ENCODE measurements around the gene EWSR1. TPM values are rescaled to one million over a fixed set of nuclear protein-coding genes. Genes with fewer than 3 reads are reported as not detected.
A peak's percentile ranks its signal among the peaks of the same experiment; 100 is the strongest.

Gene EWSR1
- total and polyA plus RNA-seq, 7 experiments from 2014 or later: 189 to 366 (median 263) TPM

DNA sequence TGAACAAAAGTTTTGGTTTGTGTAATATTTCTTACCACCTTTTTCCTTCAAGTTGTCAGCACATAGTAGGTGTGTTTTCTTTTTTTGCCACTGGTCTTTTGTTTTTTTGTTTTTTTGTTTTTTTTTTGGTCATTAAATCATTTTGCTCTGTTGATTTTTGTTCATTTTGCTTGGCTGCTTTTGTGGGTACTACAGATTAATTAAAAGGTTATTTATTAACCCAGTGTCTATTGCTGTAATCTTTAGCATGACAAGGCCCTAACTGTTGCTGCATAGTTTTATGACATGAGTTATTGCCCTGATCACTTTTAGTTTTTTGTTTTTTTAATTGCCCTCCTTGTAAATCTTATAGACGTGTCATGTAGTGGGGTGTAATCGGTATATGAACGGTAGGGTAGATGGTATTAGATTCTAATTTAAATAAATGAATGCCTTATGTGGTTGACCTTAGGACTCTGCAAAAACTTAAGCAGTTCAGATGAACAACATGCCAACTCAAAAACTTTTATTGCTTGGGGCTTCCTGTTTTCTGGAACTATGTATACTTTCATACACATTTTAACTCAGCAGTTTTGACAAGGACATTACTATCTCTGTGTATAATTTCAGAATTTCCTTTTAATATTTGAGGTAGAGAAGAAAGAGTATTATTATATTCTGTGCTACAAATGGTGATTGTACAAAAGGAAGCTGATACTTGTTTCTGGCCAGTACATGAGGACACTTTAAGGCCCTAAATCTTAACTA, 7.9 kb downstream of the EWSR1 start:
- no peaks in the 10 kb centered on the region for H3K27me3 ChIP-seq (ENCODE audit: control insufficient read depth in 2 of 2, insufficient read depth in 2 of 2, low read length in 2 of 2)
- Mint-ChIP-seq H3K9me3 (no peaks in the 10 kb centered on the region), H3K4me1 (peaks cover 55 to 85% (median 81%) of the 10 kb centered on the region in 7 donors), H3K36me3 (peaks cover 5 to 76% (median 51%) of the 10 kb centered on the region in 5 donors), H3K4me3 (peak overlapping the region in 4 of 10 donors; percentile 24 to 100 (median 36)), H3K27me3 (no peaks in the 10 kb centered on the region), H3K27ac (peak overlapping the region in 6 of 9 donors; percentile 33 to 70 (median 58))
- CTCF ChIA-PET: no interaction called here
- H3K36me3 ChIP-seq (ENCODE audit: control insufficient read depth in 2 of 3, insufficient read depth in 3 of 3, low read length in 3 of 3): peaks cover 35 to 84% (median 41%) of the 10 kb centered on the region in 3 experiments
- DNase-seq: no peak
- intact Hi-C loops (cut with micrococcal nuclease): loop anchor here in 1 of 2 donors (10.0 kb wide), 1 partner anchor 109 kb away; the partner anchor contains the start of gene AP1B1
- POLR2A ChIA-PET: no interaction called here
- no peak for ATAC-seq
- no peaks in the 10 kb centered on the region for H3K9me3 ChIP-seq (ENCODE audit: control insufficient read depth in 2 of 3, low read length in 3 of 3)
- H3K27ac ChIP-seq (ENCODE audit: low read depth, low read length): peak overlapping the region; percentile 6
- H3K4me3 ChIP-seq (ENCODE audit: low read length): no peak overlapping the region
- peaks cover 28 to 40% of the 10 kb centered on the region in 2 donors for H3K4me1 ChIP-seq (ENCODE audit: control insufficient read depth in 2 of 2, insufficient read depth in 2 of 2, low read length in 2 of 2)

DNA sequence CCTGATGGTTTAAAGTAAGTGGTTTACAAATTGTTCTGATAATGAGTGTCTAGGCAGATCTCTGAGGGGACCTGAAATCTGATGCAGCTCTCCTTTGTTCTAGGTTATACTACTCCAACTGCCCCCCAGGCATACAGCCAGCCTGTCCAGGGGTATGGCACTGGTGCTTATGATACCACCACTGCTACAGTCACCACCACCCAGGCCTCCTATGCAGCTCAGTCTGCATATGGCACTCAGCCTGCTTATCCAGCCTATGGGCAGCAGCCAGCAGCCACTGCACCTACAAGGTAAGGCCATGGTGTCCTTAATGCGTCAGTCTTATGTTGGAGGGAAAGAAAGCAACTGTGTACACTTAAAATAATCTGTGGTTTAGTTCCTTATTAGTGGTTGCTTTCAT, 9.9 kb downstream of the EWSR1 start:
- Histone ChIP-seq H3K9me3 (ENCODE audit: control insufficient read depth in 2 of 3, low read length in 3 of 3) (no peaks in the 10 kb centered on the region), H3K27me3 (ENCODE audit: control insufficient read depth in 2 of 2, insufficient read depth in 2 of 2, low read length in 2 of 2) (no peaks in the 10 kb centered on the region), H3K4me3 (ENCODE audit: low read length) (no peak overlapping the region), H3K4me1 (ENCODE audit: control insufficient read depth in 2 of 2, insufficient read depth in 2 of 2, low read length in 2 of 2) (peaks cover 12 to 21% of the 10 kb centered on the region in 2 donors), H3K27ac (ENCODE audit: low read depth, low read length) (no peak overlapping the region), H3K36me3 (ENCODE audit: control insufficient read depth in 2 of 3, insufficient read depth in 3 of 3, low read length in 3 of 3) (peaks cover 39 to 93% (median 46%) of the 10 kb centered on the region in 3 experiments)
- H3K27ac Mint-ChIP-seq: peak overlapping the region in 2 of 9 donors; percentile 28 to 40
- peak overlapping the region in 1 of 10 donors; percentile 12 for H3K4me3 Mint-ChIP-seq
- H3K4me1 Mint-ChIP-seq: peaks cover 44 to 72% (median 69%) of the 10 kb centered on the region in 7 donors
- ChIA-PET POLR2A (no interaction called here), CTCF (no interaction called here)
- ATAC-seq (peak; percentile 29), DNase-seq (no peak)
- no peaks in the 10 kb centered on the region for H3K27me3 Mint-ChIP-seq
- peaks cover 9 to 72% (median 55%) of the 10 kb centered on the region in 5 donors for H3K36me3 Mint-ChIP-seq
- intact Hi-C loops (cut with micrococcal nuclease): loop anchor here in 1 of 2 donors (10.0 kb wide), 1 partner anchor 107 kb away; the partner anchor contains the start of gene AP1B1
- H3K9me3 Mint-ChIP-seq: no peaks in the 10 kb centered on the region

DNA sequence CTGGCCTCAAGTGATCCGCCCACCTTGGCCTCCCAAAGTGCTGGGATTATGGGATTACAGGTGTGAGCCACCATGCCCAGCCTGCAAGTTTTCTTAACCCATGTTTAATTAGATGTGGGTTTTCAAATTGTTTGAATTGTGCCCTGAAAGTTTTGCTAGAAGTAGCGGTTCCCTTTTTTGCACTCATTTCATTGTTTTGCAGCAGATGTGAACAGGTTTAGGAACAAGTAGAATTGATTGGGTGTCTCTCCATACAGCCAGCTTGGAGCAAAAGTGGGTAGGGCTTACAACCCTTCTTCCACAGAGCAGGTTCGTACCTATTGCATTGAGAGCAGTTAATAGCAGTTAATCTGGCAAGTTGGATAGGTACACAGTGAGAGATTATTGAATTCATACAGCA, 16.1 kb downstream of the EWSR1 start:
- no peaks in the 10 kb centered on the region for H3K9me3 ChIP-seq (ENCODE audit: control insufficient read depth in 2 of 3, low read length in 3 of 3)
- H3K27ac Mint-ChIP-seq: peak overlapping the region in 2 of 9 donors; percentile 21 to 28
- H3K4me1 ChIP-seq (ENCODE audit: control insufficient read depth in 2 of 2, insufficient read depth in 2 of 2, low read length in 2 of 2): no peaks in the 10 kb centered on the region
- CTCF ChIA-PET: no interaction called here
- DNase-seq: no peak
- peaks cover 9 to 64% (median 45%) of the 10 kb centered on the region in 5 donors for H3K36me3 Mint-ChIP-seq
- no peak overlapping the region for H3K4me3 Mint-ChIP-seq
- H3K27ac ChIP-seq (ENCODE audit: low read depth, low read length): no peak overlapping the region
- H3K27me3 ChIP-seq (ENCODE audit: control insufficient read depth in 2 of 2, insufficient read depth in 2 of 2, low read length in 2 of 2): no peaks in the 10 kb centered on the region
- H3K9me3 Mint-ChIP-seq: no peaks in the 10 kb centered on the region
- H3K4me3 ChIP-seq (ENCODE audit: low read length): no peak overlapping the region
- intact Hi-C loops (cut with micrococcal nuclease): no loop called here
- H3K4me1 Mint-ChIP-seq: peaks cover 6 to 44% (median 30%) of the 10 kb centered on the region in 7 donors
- peaks cover 36 to 97% (median 39%) of the 10 kb centered on the region in 3 experiments for H3K36me3 ChIP-seq (ENCODE audit: control insufficient read depth in 2 of 3, insufficient read depth in 3 of 3, low read length in 3 of 3)
- POLR2A ChIA-PET: no interaction called here
- no peak for ATAC-seq
- no peaks in the 10 kb centered on the region for H3K27me3 Mint-ChIP-seq

DNA sequence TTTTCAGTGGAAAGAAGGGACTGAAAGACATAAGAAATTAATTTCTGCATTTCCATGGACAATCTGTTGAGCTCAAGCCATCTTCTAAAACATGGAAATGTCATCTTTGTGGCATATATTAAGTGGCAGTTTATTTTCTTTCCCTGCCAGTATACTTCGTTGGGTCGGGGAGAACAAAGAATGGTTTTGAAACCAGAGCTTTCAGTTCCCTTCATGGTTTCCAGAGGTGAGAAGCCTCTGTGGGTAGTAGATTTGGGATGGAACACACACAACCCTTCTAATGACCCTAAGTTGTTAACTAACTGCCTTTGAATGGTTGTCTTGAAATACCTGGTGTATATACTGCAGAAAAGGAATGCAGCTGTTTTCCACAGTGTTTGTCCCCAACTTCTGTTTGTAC, 20.8 kb downstream of the EWSR1 start:
- Histone ChIP-seq H3K27ac (ENCODE audit: low read depth, low read length) (no peak overlapping the region), H3K9me3 (ENCODE audit: control insufficient read depth in 2 of 3, low read length in 3 of 3) (no peaks in the 10 kb centered on the region), H3K36me3 (ENCODE audit: control insufficient read depth in 2 of 3, insufficient read depth in 3 of 3, low read length in 3 of 3) (peaks cover 30 to 97% (median 68%) of the 10 kb centered on the region in 3 experiments), H3K27me3 (ENCODE audit: control insufficient read depth in 2 of 2, insufficient read depth in 2 of 2, low read length in 2 of 2) (no peaks in the 10 kb centered on the region), H3K4me3 (ENCODE audit: low read length) (no peak overlapping the region), H3K4me1 (ENCODE audit: control insufficient read depth in 2 of 2, insufficient read depth in 2 of 2, low read length in 2 of 2) (no peaks in the 10 kb centered on the region)
- peaks cover 6 to 30% (median 24%) of the 10 kb centered on the region in 7 donors for H3K4me1 Mint-ChIP-seq
- no peaks in the 10 kb centered on the region for H3K27me3 Mint-ChIP-seq
- H3K4me3 Mint-ChIP-seq: no peak overlapping the region
- no peak for ATAC-seq
- POLR2A ChIA-PET: no interaction called here
- peaks cover 9 to 63% (median 41%) of the 10 kb centered on the region in 5 donors for H3K36me3 Mint-ChIP-seq
- CTCF ChIA-PET: no interaction called here
- no peak for DNase-seq
- intact Hi-C loops (cut with micrococcal nuclease): no loop called here
- peak overlapping the region in 4 of 9 donors; percentile 24 to 76 (median 58) for H3K27ac Mint-ChIP-seq
- H3K9me3 Mint-ChIP-seq: no peaks in the 10 kb centered on the region

DNA sequence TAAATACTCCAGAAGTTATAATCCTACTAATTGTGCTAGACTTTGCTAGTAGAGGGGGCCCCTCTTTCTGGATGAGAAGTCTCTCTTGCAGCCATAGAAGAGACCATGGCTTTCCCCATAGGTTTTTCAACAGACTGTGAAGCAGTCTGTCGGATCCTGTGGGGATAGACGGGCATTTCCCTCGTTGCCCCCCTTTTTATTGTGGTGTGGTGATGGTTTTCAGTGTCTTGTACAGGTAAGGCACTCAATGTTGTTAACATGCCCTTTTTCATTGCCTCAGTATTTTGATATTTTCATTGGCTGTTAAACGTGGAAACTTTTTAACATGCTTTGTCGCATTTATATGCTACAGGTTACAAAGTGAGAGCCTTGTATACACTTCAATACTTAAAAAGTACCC, 22.0 kb downstream of the EWSR1 start:
- no peaks in the 10 kb centered on the region for H3K9me3 Mint-ChIP-seq
- Histone ChIP-seq H3K27me3 (ENCODE audit: control insufficient read depth in 2 of 2, insufficient read depth in 2 of 2, low read length in 2 of 2) (no peaks in the 10 kb centered on the region), H3K27ac (ENCODE audit: low read depth, low read length) (no peak overlapping the region), H3K4me1 (ENCODE audit: control insufficient read depth in 2 of 2, insufficient read depth in 2 of 2, low read length in 2 of 2) (no peaks in the 10 kb centered on the region), H3K9me3 (ENCODE audit: control insufficient read depth in 2 of 3, low read length in 3 of 3) (no peaks in the 10 kb centered on the region), H3K36me3 (ENCODE audit: control insufficient read depth in 2 of 3, insufficient read depth in 3 of 3, low read length in 3 of 3) (peaks cover 26 to 97% (median 61%) of the 10 kb centered on the region in 3 experiments), H3K4me3 (ENCODE audit: low read length) (no peak overlapping the region)
- peaks cover 6 to 30% (median 21%) of the 10 kb centered on the region in 7 donors for H3K4me1 Mint-ChIP-seq
- no peaks in the 10 kb centered on the region for H3K27me3 Mint-ChIP-seq
- no peak overlapping the region for H3K4me3 Mint-ChIP-seq
- peaks cover 9 to 61% (median 36%) of the 10 kb centered on the region in 5 donors for H3K36me3 Mint-ChIP-seq
- intact Hi-C loops (cut with micrococcal nuclease): no loop called here
- ChIA-PET CTCF (no interaction called here), POLR2A (no interaction called here)
- ATAC-seq (no peak), DNase-seq (no peak)
- no peak overlapping the region for H3K27ac Mint-ChIP-seq

DNA sequence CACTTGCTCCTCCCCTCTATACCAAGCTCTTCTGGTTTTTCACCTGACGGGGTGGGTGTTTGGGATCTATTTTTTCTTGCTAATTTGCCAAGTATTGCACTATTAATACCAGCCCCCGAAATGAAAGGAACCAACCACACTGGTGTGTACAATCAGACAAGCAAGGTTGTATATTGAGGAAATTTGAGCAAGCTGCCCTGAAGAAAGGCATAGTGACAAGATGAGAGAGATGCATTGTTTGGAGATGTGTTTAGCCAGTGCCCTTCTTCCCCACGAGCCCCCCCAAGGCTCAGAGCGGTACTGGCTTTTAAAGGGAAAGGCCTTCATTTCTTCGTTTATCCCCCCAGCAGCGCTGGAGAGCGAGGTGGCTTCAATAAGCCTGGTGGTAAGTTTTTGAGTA, 23.1 kb downstream of the EWSR1 start:
- Histone ChIP-seq H3K4me1 (ENCODE audit: control insufficient read depth in 2 of 2, insufficient read depth in 2 of 2, low read length in 2 of 2) (no peaks in the 10 kb centered on the region), H3K4me3 (ENCODE audit: low read length) (no peak overlapping the region), H3K27me3 (ENCODE audit: control insufficient read depth in 2 of 2, insufficient read depth in 2 of 2, low read length in 2 of 2) (no peaks in the 10 kb centered on the region), H3K9me3 (ENCODE audit: control insufficient read depth in 2 of 3, low read length in 3 of 3) (no peaks in the 10 kb centered on the region), H3K36me3 (ENCODE audit: control insufficient read depth in 2 of 3, insufficient read depth in 3 of 3, low read length in 3 of 3) (peaks cover 34 to 97% (median 72%) of the 10 kb centered on the region in 3 experiments), H3K27ac (ENCODE audit: low read depth, low read length) (no peak overlapping the region)
- H3K4me1 Mint-ChIP-seq: peaks cover 6 to 26% (median 19%) of the 10 kb centered on the region in 7 donors
- peak overlapping the region in 3 of 9 donors; percentile 45 to 72 (median 57) for H3K27ac Mint-ChIP-seq
- H3K4me3 Mint-ChIP-seq: no peak overlapping the region
- no peaks in the 10 kb centered on the region for H3K9me3 Mint-ChIP-seq
- ChIA-PET CTCF (no interaction called here), POLR2A (no interaction called here)
- DNase-seq (no peak), ATAC-seq (no peak)
- intact Hi-C loops (cut with micrococcal nuclease): no loop called here
- H3K27me3 Mint-ChIP-seq: no peaks in the 10 kb centered on the region
- peaks cover 9 to 63% (median 39%) of the 10 kb centered on the region in 5 donors for H3K36me3 Mint-ChIP-seq
